SK-N-SH treated with all-trans-retinoic acid at 6 μM for 48 hours (cell line): Measurements from ENCODE around the gene SRRT.

Experiments
- GLIS3 ChIP-seq: fragments of 250-450 bp; sonication (Bioruptor Pico); IDR thresholded peaks from 2 replicates; pipeline ENCODE4 v1.5.0; 2020; ENCODE audit warnings: mild to moderate bottlenecking, moderate library complexity
- PATZ1 ChIP-seq: fragments of 250-450 bp; sonication (Bioruptor Pico); IDR thresholded peaks from 2 replicates; pipeline ENCODE4 v1.8.0; 2020; ENCODE audit warnings: mild to moderate bottlenecking, moderate library complexity, borderline replicate concordance
- SNAI2 ChIP-seq: fragments of 250-450 bp; sonication (Bioruptor Pico); IDR thresholded peaks from 2 replicates; pipeline ENCODE4 v1.5.0; 2020; ENCODE audit warnings: mild to moderate bottlenecking, moderate library complexity
- TSHZ2 ChIP-seq: fragments of 250-450 bp; sonication (Bioruptor Pico); IDR thresholded peaks from 2 replicates; pipeline ENCODE4 v1.5.0; 2020; ENCODE audit warnings: mild to moderate bottlenecking, moderate library complexity

GRCh38 chr7:100893910-100894721, 19.2 kb downstream of the SRRT start:
- TF ChIP-seq PATZ1 (CRISPR knock-in tag) (no peak), TSHZ2 (CRISPR knock-in tag) (no peak), SNAI2 (CRISPR knock-in tag) (no peak), GLIS3 (no peak)
